ENCODE results near the gene WDR59.
"Not testable (repeated sequence)": the region's sequence is repeated elsewhere in the genome, so short reads cannot be mapped to it uniquely, and the experiment has no call there.

WDR59 gene

DNA sequence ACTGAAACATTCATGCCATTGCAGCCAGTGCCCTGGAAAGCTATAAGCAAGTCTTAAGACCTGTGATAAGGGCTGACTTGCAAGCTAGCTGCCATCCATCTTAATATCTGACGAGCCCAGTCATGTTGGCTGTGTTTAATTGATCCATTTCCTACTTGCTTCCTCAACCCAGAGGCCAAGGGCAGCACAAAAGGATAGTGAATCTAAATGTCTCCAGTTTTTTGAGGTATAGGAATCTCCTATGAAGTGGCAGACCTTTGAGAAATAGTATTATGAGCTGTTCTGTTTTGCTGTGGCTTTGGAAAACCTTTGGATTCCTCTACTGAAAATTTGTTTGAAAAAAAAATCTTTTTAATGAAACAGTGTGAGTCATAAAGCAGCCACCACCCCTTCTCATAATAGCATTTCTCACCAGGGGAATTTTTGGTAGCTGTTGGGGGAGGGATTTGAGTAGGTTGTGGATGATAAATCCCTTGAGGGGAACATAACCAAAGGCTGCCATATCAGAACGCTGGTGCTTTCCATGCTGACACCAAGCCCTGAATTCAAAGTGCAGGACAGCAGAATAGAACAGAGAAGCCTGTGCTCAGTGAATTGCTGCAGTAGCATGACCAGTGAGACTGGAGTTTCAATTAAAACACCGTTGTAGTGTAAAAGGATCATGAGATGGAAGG is 26.8 kb upstream of the WDR59 start:
- no peak for DNase-seq (ENCODE audit: low read depth)

DNA sequence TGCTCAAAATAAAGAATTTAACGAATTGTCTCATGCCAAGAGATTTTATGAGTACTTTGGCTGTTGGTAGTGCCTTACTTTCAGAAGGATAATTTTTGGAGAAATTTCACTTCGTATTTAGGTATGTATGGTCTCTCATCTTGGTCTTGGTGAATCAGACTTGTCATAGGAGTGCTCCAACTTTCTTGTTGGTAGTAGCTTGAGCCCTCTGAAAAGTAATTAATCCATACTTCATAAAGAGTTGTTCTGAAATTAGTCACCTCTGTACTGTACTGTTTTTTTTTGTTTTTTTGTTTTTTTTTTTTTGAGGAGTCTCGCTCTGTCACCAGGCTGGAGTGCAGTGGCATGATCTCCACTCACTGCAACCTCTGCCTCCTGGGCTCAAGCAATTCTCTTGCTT is 25.5 kb upstream of the WDR59 start:
- no peak for DNase-seq (ENCODE audit: low read depth)

DNA sequence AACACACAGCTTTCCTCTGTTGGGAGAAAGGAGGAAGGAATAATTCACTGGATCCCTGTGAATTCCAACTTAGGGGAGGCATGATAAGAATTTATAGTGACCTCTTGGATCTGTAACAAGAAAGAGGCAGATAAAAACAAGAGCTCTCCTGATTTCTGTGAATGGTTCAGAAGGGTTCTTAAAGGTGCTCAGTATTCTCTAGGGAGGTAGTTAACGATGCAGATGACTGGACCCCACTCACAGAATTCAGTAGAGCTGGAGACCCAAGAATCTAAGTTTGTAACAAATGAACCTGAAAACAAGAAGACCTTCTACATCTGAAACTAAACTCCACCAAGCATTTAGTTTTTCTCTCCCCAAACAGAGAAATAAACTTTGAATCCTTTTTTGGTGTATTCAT is 22.5 kb upstream of the WDR59 start:
- no peak for DNase-seq (ENCODE audit: low read depth)

DNA sequence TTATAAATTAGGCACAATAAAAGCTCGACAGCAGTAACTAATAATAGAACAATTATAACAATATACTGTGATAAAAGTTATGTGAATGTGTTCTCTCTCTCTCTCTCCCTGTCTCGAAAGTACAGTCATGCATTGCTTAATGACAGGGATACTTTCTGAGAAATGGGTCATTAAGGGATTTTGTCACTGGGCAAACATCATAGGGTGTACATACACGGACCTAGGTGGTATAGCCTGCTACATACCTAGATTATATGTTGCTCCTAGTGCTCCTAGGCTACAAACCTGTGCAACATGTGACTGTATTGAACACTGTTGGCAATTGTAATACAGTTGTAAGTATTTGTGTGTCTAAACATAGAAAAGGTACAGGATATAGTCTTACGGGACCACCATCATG is 20.8 kb upstream of the WDR59 start:
- no peak for DNase-seq (ENCODE audit: low read depth)

DNA sequence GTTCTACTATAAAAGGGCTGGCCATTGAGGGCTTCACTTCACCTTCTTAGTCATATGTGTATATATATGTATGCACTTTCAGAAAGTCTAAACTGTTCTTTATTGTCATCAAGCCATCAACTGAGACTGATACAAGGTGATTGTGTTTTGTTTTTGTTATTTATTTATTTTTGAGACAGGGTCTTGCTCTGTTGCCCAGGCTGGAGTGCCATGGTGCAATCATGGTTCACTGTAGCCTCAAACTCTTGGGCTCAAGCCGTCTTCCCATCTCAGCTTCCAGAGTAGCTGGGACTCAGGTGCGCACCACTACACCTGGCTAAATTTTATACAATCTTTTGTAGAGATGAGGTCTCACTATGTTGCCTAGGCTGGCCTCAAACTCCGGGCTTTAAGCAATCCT is 19.5 kb upstream of the WDR59 start:
- no peak for DNase-seq (ENCODE audit: low read depth)

DNA sequence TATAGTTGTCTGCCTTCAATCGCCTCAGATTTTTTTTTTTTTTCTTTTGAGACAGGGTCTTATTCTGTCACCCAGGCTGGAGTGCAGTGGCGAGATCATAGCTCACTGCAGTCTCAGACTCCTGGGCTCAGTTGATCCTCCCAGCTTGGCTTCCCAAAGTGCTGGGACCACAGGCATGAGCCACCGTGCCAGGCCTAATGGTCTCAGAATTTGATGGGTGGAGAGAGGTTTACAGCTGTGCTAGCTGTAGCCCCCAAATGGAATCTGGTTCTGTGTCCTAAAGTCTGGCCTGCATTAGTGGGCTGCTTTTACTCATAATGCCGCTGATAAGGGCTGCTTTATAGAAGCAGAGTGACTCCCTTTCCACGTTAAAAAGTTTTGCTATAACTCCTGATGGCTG is 19.0 kb upstream of the WDR59 start:
- no peak for DNase-seq (ENCODE audit: low read depth)

DNA sequence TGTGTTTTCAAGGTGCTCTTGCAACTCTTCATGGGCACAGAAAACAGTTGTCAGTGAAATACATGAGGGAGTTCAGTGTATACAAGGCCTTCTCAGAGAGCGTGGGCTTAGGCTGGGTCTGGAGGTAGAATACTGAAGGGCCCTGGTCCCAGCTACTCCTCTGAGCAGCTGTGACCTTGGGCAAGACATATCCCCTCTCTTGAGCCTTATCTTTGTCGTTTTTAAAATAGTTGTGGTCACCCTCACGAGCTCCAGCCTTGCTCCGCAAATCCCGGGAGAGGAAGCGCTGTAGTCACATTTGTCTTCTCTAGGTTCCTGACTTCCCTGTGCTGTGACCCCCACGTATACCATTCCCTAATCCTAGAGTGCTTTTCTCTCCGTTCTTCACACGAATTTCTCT is 17.6 kb upstream of the WDR59 start:
- no peak for DNase-seq (ENCODE audit: low read depth)

DNA sequence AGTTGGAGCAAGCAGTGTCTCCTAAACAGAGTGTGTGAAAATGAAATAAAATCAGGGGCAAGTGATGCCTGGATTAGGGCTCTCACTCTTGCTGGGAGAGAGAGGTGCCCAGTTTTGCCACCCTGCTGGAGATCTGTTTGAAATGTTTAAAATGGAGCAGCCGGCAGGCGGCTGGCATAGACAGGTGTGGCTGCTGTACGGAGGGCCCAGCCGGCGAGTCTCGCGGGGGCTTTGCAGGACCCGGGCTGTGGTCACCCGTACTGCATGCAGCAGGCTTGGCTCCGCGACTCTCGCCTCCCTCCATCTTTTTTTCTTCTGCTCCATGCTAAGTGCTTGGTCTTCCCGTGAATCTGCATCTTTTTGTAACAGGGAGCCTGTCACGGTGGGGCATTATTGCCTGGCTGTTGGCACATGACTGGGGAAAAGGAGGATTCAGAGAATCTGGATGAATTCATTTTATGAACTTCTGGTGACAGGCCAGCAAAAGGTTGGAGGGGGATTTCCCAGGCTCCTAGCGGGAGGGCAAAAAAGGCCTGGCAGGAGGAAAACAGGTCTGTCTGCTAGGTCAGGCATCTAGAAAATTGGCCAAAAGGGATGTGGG is 15.7 kb upstream of the WDR59 start:
- no peak for DNase-seq (ENCODE audit: low read depth)

DNA sequence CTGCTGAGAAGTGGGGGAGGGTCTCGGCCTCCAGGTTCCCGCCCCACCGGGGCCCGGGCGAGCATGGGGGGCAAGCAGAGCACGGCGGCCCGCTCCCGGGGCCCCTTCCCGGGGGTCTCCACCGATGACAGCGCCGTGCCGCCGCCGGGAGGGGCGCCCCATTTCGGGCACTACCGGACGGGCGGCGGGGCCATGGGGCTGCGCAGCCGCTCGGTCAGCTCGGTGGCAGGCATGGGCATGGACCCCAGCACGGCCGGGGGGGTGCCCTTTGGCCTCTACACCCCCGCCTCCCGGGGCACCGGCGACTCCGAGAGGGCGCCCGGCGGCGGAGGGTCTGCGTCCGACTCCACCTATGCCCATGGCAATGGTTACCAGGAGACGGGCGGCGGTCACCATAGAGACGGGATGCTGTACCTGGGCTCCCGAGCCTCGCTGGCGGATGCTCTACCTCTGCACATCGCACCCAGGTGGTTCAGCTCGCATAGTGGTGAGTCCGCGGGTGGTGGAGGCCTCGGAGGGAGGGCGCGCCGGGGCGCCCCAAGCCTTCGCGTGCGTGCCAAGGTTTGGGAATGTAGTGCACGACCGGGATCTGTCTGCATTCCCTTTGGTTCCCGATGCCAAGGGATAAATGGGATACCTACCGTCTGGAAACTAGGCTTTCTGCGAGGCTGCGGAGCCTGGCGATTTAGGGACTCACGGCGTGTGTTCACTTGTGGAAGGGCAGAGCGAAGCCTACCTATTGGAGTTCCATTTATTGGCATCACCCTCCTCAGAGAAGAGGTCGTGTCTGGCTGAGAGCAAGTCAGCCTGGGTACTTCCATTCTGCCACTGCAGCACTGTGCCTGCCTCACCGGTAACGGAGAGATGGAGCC is 14.9 kb upstream of the WDR59 start:
- DNase-seq (ENCODE audit: low read depth), result peak; percentile 28

DNA sequence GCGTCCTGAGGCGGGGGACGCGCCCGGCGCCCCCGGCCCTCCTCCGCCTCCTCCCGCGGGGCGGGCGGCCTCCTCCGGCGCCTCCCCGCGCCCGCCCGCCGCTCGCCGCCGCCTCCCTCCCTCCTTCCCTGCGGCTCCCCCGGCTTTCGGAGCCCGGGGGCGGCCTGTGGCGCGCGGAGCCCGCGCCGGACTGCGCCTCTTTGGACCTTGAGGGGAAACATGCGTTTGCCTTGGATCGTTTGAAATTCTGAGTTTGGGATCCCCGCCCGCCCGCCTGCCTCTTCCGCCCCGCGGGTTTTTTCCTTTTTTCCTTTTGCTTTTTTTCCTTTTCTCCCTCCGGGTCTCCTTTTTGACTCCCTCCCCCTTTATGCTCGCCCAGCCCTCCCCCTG is 14.3 kb upstream of the WDR59 start:
- DNase-seq (ENCODE audit: low read depth), result peak; percentile 38

DNA sequence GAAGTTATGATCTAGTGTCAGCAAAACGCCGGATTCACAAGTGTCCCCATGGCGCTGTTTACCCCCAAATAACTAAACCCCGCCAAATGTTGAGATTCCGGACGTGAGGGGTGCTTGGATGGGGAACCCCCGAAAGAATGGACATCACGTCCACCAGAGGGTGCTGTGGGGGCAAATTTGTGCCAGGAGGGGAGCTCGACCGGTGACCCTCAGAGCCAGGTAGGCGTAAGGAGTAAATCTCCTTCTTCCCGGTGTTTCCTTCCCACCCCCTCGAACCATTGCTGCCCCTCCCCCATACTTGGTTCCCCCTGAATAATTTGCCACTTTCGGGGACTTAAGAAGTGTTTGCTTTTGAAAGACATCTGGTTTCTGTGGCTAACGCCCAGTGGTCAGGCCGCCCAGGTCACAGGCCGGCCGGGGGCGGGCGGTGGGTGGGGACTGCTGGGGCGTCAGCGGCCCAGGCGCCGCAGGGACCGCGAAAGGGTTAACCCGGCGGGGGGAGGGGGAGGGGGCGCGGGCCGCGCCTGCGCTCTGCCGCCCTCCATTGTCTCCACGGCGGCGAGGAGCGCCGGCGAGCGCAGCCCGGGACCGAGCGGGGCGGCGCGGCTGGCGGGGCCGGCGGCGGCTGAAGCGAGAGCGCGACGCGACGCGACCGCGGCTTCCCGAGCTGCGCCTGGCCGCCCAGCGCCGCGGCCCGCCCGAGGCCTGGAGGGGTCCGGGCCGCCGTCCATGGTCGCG is 13.7 kb upstream of the WDR59 start, which contains the start of gene ZNRF1:
TSS of gene ZNRF1 (plus strand) at position 544 of the 738 bp plus-strand sequence. CDS start 648 bp downstream, outside the sequence.
- DNase-seq (ENCODE audit: low read depth), result peak; percentile 74

DNA sequence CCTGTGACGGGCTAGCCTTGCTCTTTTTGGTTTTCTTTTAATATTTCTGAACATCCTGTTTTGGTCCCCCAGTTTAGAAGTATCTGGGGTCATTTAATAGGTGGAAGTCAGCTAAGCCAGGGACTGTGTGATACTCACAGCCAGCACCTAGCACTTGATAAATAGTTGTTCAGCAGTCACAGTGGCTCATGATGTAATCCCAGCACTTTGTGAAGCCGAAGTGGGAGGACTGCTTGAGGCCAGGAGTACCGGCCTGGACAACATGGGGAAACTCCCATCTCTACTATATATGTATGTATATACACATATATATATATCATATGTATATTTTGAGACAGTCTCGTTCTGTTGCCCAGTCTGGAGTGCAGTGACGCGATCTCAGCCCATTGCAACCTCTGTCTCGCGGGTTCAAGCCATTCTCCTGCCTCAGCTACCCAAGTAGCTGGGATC is 12.1 kb upstream of the WDR59 start:
- DNase-seq (ENCODE audit: low read depth), result no peak

DNA sequence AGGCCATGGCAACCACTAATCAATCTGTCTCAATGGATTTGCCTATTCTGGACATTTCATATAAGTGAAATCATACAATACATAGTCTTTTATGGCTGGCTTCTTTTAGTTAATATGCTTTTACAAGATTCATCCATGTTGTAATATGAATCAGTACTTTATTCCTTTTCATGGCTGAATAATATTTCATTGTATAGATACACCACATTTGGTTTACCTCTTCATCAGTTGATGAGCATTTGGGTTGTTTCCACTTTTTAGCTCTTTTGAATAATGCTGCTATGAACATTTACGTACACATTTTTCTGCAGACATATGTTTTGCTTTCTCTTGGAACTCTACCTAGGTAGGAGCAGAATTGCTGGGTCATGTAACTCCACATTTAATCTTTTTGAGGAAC is 11.1 kb upstream of the WDR59 start:
- no peak for DNase-seq (ENCODE audit: low read depth)

DNA sequence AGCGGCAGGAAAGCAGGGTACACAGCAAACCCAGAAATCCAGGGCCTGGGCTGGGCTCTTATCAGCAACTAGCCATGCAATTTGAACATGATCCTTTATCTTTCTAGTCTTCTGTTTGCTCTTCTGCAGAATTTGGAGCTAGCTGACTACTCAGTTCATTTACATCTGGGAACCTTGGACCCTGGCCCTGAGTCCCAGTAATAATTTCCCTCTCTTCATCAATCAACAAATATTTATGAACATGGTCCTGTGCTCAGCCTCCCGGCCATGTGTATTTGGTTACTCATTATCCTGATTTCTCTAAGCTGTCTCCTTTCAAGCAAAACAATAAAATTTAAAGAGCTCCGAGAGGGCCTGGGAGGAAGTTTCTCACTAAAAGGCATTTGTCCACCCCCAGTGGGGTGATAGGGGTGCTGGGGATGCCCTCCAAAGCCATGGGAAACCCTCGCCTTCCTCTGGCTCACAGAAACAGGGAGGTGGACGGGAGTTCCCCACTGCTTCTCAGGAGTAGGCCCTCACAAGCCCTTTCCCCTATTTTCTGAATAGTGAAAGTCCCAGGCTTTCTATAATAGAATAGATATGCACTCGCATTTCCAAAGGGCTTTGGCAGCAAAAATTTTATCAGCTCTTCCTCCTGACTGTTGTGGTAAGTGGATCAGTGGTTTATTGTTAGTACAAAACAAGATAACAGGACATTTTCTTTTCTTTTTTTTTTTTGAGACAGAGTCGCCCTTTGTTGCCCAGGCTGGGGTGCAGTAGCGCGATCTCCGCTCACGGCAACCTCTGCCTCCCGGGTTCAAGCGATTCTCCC is 6.9 kb upstream of the WDR59 start:
- no peak for DNase-seq (ENCODE audit: low read depth)

DNA sequence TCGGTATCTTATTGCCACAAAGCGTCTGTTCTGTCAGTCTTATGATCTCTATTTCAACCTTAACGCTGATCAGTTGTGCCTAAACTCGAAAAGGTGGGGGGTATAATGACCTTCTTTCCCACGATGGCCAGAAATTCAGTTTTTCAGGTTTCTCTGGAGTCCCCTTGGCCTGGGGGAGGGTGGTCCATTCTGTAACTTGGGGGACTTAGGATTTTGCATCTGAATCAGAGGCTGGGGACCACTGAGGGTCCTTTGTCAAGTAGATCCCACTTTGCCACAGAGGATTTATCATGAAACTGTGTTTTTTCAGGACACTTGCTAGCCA is 6.3 kb upstream of the WDR59 start:
- DNase-seq (ENCODE audit: low read depth), result no peak

DNA sequence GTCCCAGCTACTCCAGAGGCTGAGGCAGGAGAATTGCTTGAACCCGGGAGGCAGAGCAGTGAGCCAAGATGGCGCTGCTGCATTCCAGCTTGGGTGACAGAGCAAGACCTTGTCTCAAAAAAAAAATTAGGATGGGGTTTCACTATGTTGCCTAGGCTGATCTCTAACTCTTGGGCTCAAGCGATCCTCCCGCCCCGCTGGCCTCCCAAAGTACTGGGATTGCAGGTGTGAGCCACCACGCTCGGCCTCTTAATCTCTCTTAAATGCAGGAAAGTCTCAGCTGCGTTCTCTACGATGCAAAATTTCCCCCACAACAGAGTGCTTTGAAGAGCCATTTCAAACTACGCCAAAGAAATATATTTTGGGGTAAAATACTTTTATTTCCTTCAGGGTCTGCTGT is 5.9 kb upstream of the WDR59 start:
- DNase-seq (ENCODE audit: low read depth), result no peak

DNA sequence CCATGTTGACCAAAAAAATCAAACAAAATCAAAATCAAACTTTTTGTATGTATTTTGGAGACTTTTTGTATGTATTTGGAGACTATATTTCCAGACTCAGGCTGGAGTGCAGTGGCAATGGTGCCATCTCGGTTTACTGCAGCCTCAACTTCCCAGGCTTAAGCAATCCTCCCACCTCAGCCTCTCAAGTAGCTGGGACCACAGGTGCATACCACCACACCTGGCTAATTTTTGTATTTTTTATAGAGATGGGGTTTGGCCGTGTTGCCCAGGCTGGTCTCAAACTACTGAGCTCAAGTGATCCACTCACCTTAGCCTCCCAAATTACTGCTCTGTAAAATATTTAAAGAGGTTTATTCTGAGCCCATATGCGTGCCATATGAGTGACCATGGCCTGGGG is 4.9 kb upstream of the WDR59 start:
- DNase-seq (ENCODE audit: low read depth), result not testable (repeated sequence)

DNA sequence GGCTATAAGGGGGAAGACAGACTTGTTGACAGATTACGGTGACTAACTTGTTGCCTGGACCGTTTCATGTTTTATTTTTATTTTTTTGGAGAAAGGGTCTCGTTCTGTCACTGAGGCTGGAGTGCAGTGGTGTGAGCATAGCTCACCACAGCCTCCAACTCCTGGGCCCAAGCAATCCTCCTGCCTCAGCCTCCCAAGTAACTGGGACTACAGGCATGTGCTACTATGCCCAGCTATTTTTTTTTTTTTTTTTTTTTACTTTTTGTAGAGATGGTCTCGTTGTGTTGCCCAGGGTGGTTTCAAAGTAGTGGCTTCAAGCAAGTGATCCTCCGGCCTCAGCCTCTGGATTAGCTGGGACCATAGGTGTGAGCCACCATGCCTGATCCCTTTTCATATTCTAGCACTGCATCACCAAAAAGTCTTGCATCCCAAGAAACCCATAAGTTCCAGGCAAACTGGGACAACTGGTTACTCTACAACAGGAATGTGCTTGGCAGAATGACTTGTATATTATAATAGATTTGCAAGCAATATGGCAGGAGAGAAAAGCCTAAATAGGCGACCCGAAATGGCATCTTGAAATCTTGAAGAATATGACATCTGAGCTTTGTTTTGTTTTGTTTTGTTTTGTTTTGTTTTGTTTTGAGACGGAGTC is 2.2 kb upstream of the WDR59 start:
- DNase-seq (ENCODE audit: low read depth), result no peak

DNA sequence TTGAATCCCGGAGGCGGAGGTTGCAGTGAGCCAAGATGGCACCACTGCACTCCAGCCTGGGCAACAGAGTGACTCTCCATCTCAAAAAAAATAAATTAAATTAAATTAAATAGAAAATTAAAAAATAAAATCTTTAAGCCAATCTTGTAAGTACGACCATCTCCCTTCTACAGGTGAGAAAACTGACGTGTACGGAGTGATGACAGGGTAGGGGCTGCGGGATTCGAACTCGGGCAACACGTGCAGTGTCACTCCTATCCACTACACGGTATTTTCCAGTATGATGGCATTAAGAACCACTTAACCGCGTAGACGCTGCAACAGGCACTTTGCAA is 762 bp downstream of the WDR59 start:
- DNase-seq (ENCODE audit: low read depth), result no peak

DNA sequence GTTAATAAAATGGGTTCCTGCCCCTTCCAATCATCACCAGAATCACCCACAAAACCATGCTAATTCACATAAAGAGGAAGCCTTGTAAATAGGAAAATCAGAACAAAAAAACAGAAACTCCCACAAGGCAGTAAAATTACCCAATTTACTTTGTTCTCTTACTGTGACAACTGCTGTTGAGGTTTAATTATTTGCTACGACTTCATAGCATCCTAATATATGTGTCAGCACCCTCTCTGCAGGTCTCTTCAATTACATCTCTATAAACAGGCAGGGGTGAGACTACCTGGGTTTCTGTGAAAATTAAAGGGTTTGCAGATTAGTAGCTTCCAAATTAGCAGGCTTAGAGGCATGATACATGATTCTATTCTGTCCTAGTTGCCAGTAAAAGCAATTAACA is 2.7 kb downstream of the WDR59 start:
- DNase-seq (ENCODE audit: low read depth), result no peak

DNA sequence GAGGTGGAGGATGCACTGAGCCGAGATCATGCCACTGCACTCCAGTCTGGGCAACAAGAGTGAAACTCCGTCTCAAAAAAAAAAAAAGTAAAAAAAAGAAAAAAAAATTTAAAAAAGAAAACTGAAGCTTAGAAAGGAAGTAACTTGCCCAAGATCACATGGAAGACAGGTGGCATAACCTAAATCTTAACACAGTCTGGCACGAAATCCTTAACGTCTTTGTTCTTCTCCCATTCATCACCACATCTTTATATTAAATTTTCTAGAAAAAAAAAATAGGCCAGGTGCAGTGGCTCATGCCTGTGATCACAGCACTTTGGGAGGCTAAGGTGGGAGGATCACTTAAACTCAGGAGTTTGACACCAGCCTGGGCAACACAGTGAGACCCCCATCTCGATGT is 9.3 kb downstream of the WDR59 start:
- DNase-seq (ENCODE audit: low read depth), result no peak
